NB4 (cell line): ENCODE measurements around the gene SCN8A.

Experiments used
- DNase-seq: peaks from one replicate; pipeline ENCODE4 v3.0.0; 2010; ENCODE audit warnings: low read depth
- H3K4me3 ChIP-seq: one replicate; pipeline ENCODE4 v1.5.1; 2011; ENCODE audit warnings: mild to moderate bottlenecking, low read depth, low read length, moderate library complexity
- MYC ChIP-seq: IDR thresholded peaks from 2 replicates; pipeline ENCODE4 v1.6.1; 2011; ENCODE audit warnings: low read depth, low read length
- POLR2A ChIP-seq: IDR thresholded peaks from 2 replicates; pipeline ENCODE4 v1.6.1; 2011; ENCODE audit warnings: mild to moderate bottlenecking; ENCODE audit not compliant: insufficient read length; ENCODE audit errors: extremely low read depth
- TF ChIP-seq, protein P1 (sequence below): IDR thresholded peaks from 2 replicates; pipeline ENCODE4 v1.6.1; 2011; ENCODE audit warnings: low read depth, low read length
- TF ChIP-seq, protein P2 (sequence below): IDR thresholded peaks from one replicate; pipeline ENCODE4 v1.5.1; 2012; ENCODE audit warnings: low read depth, low read length

SCN8A gene

DNA sequence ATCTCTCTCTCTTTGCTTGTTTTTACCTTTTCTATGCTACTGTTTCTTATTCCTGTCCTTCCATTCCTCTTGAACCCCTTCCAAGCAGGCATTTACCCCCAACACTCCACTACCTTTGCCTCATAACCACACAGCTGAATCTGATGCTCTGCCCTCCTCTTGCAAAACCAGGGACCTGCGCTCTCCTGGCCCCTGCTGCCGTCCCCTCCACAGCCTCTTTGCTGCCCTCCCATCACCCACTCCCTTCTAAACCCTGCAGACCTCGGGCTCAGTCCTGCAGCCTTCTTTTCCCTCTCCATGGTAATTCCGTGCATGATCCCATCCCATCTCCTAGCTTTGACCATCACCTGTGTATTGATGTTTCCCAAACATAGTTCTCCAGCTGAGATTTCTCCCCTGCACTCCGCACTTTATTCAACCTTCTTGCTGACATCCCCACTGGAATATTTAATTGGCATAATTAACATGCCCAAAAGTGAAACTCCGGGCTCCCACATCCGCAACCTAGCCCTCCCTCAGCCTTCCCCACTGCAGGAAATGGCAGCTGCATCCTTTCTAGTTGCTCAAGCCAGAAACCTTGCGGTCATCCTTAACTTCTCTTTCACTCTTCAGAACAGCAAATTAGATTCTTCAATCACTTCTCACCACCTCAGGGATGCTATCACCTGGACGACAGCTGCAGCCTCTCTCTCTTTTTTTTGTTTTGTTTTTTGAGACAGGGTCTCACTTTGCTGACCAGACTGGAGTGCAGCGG lies 241.5 kb downstream of the SCN8A start:
- TF ChIP-seq POLR2A (no peak), MYC (no peak)
- TF ChIP-seq, protein P1, sequence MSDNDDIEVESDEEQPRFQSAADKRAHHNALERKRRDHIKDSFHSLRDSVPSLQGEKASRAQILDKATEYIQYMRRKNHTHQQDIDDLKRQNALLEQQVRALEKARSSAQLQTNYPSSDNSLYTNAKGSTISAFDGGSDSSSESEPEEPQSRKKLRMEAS = no peak
- TF ChIP-seq, protein P2, sequence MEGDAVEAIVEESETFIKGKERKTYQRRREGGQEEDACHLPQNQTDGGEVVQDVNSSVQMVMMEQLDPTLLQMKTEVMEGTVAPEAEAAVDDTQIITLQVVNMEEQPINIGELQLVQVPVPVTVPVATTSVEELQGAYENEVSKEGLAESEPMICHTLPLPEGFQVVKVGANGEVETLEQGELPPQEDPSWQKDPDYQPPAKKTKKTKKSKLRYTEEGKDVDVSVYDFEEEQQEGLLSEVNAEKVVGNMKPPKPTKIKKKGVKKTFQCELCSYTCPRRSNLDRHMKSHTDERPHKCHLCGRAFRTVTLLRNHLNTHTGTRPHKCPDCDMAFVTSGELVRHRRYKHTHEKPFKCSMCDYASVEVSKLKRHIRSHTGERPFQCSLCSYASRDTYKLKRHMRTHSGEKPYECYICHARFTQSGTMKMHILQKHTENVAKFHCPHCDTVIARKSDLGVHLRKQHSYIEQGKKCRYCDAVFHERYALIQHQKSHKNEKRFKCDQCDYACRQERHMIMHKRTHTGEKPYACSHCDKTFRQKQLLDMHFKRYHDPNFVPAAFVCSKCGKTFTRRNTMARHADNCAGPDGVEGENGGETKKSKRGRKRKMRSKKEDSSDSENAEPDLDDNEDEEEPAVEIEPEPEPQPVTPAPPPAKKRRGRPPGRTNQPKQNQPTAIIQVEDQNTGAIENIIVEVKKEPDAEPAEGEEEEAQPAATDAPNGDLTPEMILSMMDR = no peak
- peak; percentile 57 for DNase-seq
- H3K4me3 ChIP-seq = no peak overlapping the region

DNA sequence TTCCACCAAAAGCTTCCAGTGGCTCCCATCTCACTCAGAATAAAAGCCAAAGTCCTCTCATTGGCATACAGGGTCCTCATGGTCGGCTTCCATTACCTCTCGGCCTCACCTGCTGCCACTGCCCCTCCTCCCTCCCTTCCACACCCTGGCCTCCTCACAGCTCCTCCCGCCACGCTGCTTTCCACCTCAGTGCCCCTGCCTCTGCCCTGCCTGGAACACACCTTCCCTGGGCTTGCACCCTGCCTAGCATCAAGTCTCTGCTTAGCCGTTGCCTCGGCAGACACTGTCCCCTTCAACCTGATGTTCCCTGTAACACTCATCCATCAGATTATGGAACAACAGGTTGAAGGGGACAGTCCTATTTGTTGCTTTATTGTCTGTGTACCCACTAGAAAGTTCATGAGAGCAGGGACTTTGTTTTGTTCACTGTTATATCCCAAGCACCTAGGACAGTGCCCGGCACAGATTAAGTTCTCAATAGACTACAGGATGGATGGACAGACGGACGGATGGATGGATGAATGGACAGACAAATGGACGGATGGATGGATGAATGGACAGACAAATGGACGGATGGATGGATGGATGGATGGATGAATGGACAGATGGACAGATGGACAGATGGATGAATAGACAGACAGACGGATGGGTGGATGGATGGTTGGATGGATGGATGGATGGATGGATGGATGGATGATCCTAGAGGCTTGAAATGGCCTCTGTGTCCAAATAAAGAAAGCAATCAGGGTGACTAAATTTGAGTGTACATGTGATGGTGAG lies 242.6 kb downstream of the SCN8A start:
- TF ChIP-seq POLR2A = no peak
- no peak for TF ChIP-seq MYC
- TF ChIP-seq, protein P1 = no peak
- TF ChIP-seq, protein P2 = no peak
- no peak for DNase-seq

DNA sequence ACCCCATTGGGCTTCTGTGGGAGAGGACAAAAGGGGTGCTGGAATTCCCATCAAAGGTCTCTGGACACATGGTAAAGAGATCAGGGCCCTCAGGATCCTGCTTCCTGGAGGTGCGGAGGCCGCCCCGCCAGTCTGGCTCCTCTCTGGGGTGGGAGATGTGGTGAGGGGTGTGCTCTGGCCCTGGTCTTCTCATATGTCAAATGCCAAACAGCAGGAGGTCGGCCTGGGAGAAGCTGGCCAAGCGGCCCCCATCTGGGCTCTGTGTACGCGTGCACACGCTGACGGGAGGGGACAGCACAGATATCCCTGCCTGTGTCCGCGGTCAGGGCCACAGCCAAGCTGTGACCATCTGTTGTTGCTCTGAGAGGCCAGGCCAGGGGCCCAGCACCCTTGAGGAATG lies 243.4 kb downstream of the SCN8A start:
- H3K4me3 ChIP-seq = no peak overlapping the region
- TF ChIP-seq, protein P1 = no peak
- no peak for TF ChIP-seq POLR2A
- no peak for DNase-seq

More for the DNA sequence above, 242.6 kb downstream of the SCN8A start:
- H3K4me3 ChIP-seq = no peak overlapping the region

DNA sequence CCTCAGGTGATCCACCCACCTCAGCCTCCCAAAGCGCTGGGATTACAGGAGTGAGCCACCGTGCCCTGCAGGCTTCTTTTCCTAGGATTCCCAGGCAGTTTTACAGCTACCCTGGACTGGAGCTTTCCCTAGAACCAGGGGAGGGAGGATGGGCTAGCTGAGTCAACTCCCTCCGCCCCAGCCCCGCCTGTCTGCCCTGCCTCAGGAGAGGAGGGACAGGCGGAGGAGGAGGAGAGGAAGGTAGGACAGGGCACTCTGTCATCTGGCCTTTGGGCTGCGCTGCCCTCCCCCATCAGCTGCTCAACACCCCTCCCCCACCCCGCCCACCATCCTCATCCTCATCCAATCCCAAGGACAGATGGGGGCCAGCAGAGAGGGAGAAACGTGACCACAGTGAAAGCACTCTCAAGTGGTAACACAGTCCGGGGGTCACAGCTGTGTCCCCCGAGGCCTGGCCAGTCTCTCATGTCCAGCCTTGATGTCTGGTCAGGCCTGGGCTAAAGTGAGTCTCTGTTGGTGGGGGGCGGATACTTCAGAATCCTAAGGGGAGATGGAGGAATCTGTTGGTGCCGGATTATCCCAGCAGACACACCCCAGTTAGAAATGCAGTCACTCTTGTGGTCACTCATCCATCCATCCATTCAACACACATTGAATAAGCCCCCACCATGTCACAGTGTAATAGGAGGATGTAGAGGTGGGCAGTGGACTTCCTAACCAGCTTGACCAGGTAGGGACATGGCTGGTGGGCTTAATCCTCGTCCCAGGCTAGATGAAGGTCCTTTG lies 245.2 kb downstream of the SCN8A start:
- TF ChIP-seq, protein P2 = no peak
- TF ChIP-seq MYC (no peak), POLR2A (no peak)
- TF ChIP-seq, protein P1 = no peak
- no peak overlapping the region for H3K4me3 ChIP-seq
- no peak for DNase-seq

DNA sequence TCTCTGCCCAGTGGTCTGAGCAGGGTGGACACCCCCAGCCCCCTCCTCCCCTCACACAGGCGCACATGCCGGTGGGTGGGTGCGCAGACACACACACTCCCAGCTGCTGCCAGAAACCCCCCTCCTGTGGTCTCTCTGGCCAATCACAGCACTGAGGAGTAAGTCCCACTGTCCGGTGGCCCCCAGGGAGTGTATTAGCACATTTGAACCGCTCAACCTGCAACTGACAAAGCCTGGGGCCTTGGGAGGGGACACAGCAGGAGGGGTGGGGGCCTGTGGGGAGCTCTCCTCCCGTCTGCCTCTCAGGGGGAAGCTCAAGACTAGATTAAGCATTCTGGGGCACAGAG lies 245.8 kb downstream of the SCN8A start:
- H3K4me3 ChIP-seq = no peak overlapping the region
- no peak for DNase-seq
- TF ChIP-seq, protein P1 = no peak
- no peak for TF ChIP-seq MYC
- TF ChIP-seq, protein P2 = no peak
- no peak for TF ChIP-seq POLR2A
